ENCODE measurements around the gene TUBA4A.

The TUBA4A gene

DNA sequence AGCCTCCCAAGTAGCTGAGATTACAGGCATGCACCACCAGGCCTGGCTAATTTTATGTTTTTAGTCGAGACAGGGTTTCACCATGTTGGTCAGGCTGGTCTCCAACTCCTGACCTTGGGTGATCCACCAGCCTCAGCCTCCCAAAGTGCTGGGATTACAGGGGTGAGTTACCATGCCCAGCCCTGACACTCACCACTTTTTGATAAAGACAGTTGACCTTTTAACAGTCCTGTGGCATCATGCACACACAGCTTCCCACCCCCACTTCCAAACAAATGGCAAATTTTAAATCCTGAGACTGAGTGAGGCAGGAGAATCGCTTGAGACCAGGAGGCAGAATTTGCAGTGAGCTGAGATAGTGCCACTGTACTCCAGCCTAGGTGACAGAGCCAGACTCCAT is 19.3 kb upstream of the TUBA4A start:
- H3K4me3 ChIP-seq (ENCODE audit: low read depth, low read length), result no peak overlapping the region
- no peak for TF ChIP-seq CTCF (IDR thresholded peaks at IDR 0.05; ENCODE audit: low read depth, low read length)

DNA sequence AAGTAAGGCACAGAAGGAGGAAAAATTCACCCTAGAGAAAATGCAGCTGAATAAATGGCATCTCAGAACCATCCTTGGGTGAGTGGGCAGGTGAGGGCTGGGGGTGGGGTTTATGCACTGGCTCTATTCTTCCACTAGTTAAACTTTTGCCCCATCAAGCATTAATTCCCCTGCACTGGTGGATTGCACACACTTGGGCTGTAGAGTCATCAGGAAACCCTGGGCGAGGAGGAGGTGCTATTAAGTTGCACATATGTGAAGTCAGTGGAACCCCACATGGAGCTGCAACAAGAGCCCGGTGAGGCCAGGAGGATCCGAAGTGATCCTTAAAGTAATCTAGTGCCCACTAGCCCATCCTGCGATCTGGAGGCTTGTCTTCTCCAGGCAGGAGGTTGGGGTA is 18.6 kb upstream of the TUBA4A start:
- H3K4me3 ChIP-seq (ENCODE audit: low read depth, low read length), result no peak overlapping the region
- no peak for TF ChIP-seq CTCF (IDR thresholded peaks at IDR 0.05; ENCODE audit: low read depth, low read length)

- no peak for TF ChIP-seq CTCF (IDR thresholded peaks at IDR 0.05; ENCODE audit: low read depth, low read length)
- H3K4me3 ChIP-seq (ENCODE audit: low read depth, low read length), result no peak overlapping the region
These were observed 17.3 kb upstream of the TUBA4A start for GRCh38 chr2:219271021-219271420.

DNA sequence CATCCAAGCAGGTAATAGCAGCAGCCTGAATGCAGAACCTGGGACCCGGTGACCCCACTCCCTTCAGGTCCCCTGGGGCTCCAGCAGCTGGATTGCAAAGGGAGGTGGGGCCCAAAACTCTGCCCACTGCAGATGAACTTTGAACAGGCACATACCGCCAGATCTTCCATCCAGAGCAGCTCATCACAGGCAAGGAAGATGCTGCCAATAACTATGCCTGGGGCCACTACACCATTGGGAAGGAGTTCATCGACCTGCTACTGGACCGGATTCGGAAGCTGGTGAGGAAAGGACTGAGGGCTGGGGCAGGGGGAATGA is 16.3 kb upstream of the TUBA4A start:
- no peak for TF ChIP-seq CTCF (IDR thresholded peaks at IDR 0.05; ENCODE audit: low read depth, low read length)

DNA sequence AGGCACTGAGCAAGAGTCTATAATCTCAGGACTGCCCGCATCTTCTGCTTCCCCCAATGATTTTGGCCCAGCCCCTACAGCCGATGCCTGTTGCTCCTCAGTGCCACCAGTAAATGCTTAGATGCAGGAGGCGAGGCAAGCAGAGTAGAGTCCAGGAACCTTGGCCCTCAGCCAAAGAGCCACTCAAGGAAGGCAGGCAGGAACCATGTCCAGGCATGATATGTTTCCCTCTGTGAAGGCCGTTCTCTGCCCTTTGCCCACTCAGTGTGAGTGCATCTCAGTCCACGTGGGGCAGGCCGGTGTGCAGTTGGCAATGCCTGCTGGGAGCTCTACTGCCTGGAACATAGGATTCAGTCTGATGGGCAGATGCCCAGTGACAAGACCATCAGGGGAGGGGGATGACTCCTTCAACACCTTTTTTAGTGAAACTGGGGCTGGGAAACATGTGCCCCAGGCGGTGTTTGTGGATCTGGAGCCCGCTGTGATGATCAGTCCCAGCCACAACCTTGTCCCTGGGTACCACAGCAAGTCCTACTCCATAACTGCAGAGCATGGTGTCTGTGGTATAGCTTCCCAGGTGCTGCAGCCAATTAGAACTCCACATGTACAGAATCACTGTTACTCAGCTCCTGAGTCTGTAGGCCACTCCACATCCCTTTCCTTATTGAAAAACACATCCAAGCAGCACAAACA is 15.8 kb upstream of the TUBA4A start:
- no peak overlapping the region for H3K4me3 ChIP-seq (ENCODE audit: low read depth, low read length)
- no peak for TF ChIP-seq CTCF (IDR thresholded peaks at IDR 0.05; ENCODE audit: low read depth, low read length)

More for the DNA sequence above, 16.3 kb upstream of the TUBA4A start:
- H3K4me3 ChIP-seq (ENCODE audit: low read depth, low read length), result no peak overlapping the region

- no peak for TF ChIP-seq CTCF (IDR thresholded peaks at IDR 0.05; ENCODE audit: low read depth, low read length)
- H3K4me3 ChIP-seq (ENCODE audit: low read depth, low read length), result no peak overlapping the region
These were observed 14.6 kb upstream of the TUBA4A start for GRCh38 chr2:219268294-219268693.

- H3K4me3 ChIP-seq (ENCODE audit: low read depth, low read length), result no peak overlapping the region
- no peak for TF ChIP-seq CTCF (IDR thresholded peaks at IDR 0.05; ENCODE audit: low read depth, low read length)
These were observed 13.2 kb upstream of the TUBA4A start for GRCh38 chr2:219266886-219267285.
